ENCODE results near the gene TEF. TPM values are rescaled to one million over a fixed set of nuclear protein-coding genes. Genes with fewer than 3 reads are reported as not detected.

Gene TEF
- total and polyA plus RNA-seq, 9 of the 15 experiments (the other 6 are each of a cell fraction or from before 2014, with no cell fraction given) = 0.04 to 3.1 (median 1.2) TPM

DNA sequence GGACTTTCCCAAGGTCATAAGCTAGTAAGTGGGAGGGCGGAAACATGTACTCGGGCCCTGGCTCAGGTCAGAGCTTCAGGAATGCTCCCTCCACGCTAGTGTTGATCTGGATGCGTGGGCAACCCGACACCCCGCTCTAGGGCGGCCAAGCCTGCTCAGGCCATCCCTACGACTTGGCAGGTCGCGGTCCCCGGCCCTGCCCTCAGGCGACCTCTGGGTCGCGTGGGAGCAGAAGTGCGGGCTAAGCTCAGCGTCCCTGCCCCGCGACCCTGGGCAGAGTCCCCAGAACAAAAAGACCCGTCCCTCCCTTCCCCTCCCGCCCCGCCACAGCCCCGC, 781 bp upstream of the TEF start (continued):
- TF ChIP-seq, protein P1, sequence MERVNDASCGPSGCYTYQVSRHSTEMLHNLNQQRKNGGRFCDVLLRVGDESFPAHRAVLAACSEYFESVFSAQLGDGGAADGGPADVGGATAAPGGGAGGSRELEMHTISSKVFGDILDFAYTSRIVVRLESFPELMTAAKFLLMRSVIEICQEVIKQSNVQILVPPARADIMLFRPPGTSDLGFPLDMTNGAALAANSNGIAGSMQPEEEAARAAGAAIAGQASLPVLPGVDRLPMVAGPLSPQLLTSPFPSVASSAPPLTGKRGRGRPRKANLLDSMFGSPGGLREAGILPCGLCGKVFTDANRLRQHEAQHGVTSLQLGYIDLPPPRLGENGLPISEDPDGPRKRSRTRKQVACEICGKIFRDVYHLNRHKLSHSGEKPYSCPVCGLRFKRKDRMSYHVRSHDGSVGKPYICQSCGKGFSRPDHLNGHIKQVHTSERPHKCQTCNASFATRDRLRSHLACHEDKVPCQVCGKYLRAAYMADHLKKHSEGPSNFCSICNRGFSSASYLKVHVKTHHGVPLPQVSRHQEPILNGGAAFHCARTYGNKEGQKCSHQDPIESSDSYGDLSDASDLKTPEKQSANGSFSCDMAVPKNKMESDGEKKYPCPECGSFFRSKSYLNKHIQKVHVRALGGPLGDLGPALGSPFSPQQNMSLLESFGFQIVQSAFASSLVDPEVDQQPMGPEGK (CRISPR knock-in tag; IDR thresholded peaks at IDR 0.05; ENCODE audit: borderline replicate concordance) = no peak
- TF ChIP-seq, protein P2, sequence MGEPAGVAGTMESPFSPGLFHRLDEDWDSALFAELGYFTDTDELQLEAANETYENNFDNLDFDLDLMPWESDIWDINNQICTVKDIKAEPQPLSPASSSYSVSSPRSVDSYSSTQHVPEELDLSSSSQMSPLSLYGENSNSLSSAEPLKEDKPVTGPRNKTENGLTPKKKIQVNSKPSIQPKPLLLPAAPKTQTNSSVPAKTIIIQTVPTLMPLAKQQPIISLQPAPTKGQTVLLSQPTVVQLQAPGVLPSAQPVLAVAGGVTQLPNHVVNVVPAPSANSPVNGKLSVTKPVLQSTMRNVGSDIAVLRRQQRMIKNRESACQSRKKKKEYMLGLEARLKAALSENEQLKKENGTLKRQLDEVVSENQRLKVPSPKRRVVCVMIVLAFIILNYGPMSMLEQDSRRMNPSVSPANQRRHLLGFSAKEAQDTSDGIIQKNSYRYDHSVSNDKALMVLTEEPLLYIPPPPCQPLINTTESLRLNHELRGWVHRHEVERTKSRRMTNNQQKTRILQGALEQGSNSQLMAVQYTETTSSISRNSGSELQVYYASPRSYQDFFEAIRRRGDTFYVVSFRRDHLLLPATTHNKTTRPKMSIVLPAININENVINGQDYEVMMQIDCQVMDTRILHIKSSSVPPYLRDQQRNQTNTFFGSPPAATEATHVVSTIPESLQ (CRISPR knock-in tag; IDR thresholded peaks at IDR 0.05) = no peak
- no peak for TF ChIP-seq SMARCC2 (IDR thresholded peaks at IDR 0.05; ENCODE audit: low read depth)
- TF ChIP-seq POLR3G (IDR thresholded peaks at IDR 0.05; ENCODE audit: extremely low read depth, insufficient read length, insufficient replicate concordance) = no peak
- TF ChIP-seq CHD1 (IDR thresholded peaks at IDR 0.05; ENCODE audit: low read length) = no peak
- no peak for TF ChIP-seq NR1H2 (CRISPR knock-in tag; IDR thresholded peaks at IDR 0.05)
- no peak for TF ChIP-seq XRCC3 (IDR thresholded peaks at IDR 0.05)
- TF ChIP-seq ARHGAP35 (IDR thresholded peaks at IDR 0.05; ENCODE audit: partially characterized antibody) = no peak
- TF ChIP-seq LCOR (CRISPR knock-in tag; IDR thresholded peaks at IDR 0.05) = no peak
- TF ChIP-seq, protein P3, sequence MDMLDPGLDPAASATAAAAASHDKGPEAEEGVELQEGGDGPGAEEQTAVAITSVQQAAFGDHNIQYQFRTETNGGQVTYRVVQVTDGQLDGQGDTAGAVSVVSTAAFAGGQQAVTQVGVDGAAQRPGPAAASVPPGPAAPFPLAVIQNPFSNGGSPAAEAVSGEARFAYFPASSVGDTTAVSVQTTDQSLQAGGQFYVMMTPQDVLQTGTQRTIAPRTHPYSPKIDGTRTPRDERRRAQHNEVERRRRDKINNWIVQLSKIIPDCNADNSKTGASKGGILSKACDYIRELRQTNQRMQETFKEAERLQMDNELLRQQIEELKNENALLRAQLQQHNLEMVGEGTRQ (CRISPR knock-in tag; IDR thresholded peaks at IDR 0.05) = no peak
- peak; percentile 78 for TF ChIP-seq EGR1 (conservative IDR thresholded peaks at IDR 0.05)
- no peak for TF ChIP-seq RBM34 (IDR thresholded peaks at IDR 0.05; ENCODE audit: borderline replicate concordance, insufficient read depth, low read length)
- TF ChIP-seq, protein P4, sequence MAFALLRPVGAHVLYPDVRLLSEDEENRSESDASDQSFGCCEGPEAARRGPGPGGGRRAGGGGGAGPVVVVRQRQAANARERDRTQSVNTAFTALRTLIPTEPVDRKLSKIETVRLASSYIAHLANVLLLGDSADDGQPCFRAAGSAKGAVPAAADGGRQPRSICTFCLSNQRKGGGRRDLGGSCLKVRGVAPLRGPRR (CRISPR knock-in tag; IDR thresholded peaks at IDR 0.05) = no peak
- TF ChIP-seq BRD9 (IDR thresholded peaks at IDR 0.05; ENCODE audit: low read depth, partially characterized antibody) = no peak
- TF ChIP-seq GABPB2 (CRISPR knock-in tag; conservative IDR thresholded peaks at IDR 0.05) = no peak
- no peak for TF ChIP-seq ILK (tag; IDR thresholded peaks at IDR 0.05; ENCODE audit: borderline replicate concordance, low read depth)
- TF ChIP-seq ZC3H4 (CRISPR knock-in tag; IDR thresholded peaks at IDR 0.05; ENCODE audit: borderline replicate concordance) = no peak
- TF ChIP-seq ARNT (IDR thresholded peaks at IDR 0.05) = no peak
- TF ChIP-seq, protein P5, sequence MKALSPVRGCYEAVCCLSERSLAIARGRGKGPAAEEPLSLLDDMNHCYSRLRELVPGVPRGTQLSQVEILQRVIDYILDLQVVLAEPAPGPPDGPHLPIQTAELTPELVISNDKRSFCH (CRISPR knock-in tag; IDR thresholded peaks at IDR 0.05) = no peak
- TF ChIP-seq, protein P5 (tag; IDR thresholded peaks at IDR 0.05) = no peak
- TF ChIP-seq ZNF311 (CRISPR knock-in tag; IDR thresholded peaks at IDR 0.05) = no peak
- TF ChIP-seq, protein P6, sequence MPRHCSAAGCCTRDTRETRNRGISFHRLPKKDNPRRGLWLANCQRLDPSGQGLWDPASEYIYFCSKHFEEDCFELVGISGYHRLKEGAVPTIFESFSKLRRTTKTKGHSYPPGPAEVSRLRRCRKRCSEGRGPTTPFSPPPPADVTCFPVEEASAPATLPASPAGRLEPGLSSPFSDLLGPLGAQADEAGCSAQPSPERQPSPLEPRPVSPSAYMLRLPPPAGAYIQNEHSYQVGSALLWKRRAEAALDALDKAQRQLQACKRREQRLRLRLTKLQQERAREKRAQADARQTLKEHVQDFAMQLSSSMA (CRISPR knock-in tag; IDR thresholded peaks at IDR 0.05) = no peak
- TF ChIP-seq, protein P7, sequence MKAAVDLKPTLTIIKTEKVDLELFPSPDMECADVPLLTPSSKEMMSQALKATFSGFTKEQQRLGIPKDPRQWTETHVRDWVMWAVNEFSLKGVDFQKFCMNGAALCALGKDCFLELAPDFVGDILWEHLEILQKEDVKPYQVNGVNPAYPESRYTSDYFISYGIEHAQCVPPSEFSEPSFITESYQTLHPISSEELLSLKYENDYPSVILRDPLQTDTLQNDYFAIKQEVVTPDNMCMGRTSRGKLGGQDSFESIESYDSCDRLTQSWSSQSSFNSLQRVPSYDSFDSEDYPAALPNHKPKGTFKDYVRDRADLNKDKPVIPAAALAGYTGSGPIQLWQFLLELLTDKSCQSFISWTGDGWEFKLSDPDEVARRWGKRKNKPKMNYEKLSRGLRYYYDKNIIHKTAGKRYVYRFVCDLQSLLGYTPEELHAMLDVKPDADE (conservative IDR thresholded peaks at IDR 0.05; ENCODE audit: control insufficient read depth, low read depth, low read length) = no peak
